ENCODE data around the gene ELL.

GRCh38 chr19:18439910-18440237 is 82.0 kb downstream of the ELL start:
- no peak for TF ChIP-seq CTCF (IDR thresholded peaks at IDR 0.05)
- no peak for TF ChIP-seq REST (IDR thresholded peaks at IDR 0.05; ENCODE audit: insufficient read depth in 1 of 2, low read depth in 2 of 2, low read length in 1 of 2)
- TF ChIP-seq POLR2AphosphoS5 (IDR thresholded peaks at IDR 0.05; ENCODE audit: low read depth, low read length), result no peak
- no peak for TF ChIP-seq TCF7L2 (IDR thresholded peaks at IDR 0.05; ENCODE audit: low read depth, low read length)
